DND-41 (cell line): ENCODE measurements around the gene UCK2.

ENCODE experiments used
- ATAC-seq: fragments of 200-7000 bp; cut with Tn5 transposase; 3 replicates; pipeline ENCODE4 v1.9.1; 2021; ENCODE audit warnings: low read depth; ENCODE audit not compliant: insufficient read depth
- DNase-seq: peaks from one replicate; pipeline ENCODE4 v3.0.0-alpha.2; 2020
- H2AFZ ChIP-seq: 2 replicates; pipeline ENCODE4 v1.6.0; 2012; ENCODE audit warnings: low read depth, low read length
- H3K27ac ChIP-seq: 2 replicates; pipeline ENCODE4 v1.5.1; 2012; ENCODE audit warnings: low read length, inconsistent platforms
- H3K27me3 ChIP-seq: fragments of 200-600 bp; sonication (generic); 2 replicates; pipeline ENCODE4 v1.6.0; 2012; ENCODE audit warnings: low read length, mild to moderate bottlenecking, inconsistent platforms; ENCODE audit not compliant: insufficient read depth, poor library complexity
- H3K36me3 ChIP-seq: 2 replicates; pipeline ENCODE4 v1.5.1; 2012; ENCODE audit warnings: low read length, inconsistent platforms; ENCODE audit not compliant: insufficient read depth
- H3K4me1 ChIP-seq: 2 replicates; pipeline ENCODE4 v1.5.1; 2012; ENCODE audit warnings: mild to moderate bottlenecking, low read length; ENCODE audit not compliant: insufficient read depth
- H3K4me2 ChIP-seq: 2 replicates; pipeline ENCODE4 v1.6.0; 2012; ENCODE audit warnings: mild to moderate bottlenecking, moderate library complexity, low read length, inconsistent platforms; ENCODE audit not compliant: insufficient read depth
- H3K4me3 ChIP-seq, 2 experiments: fragments of 200-600 bp in 1 of 2; shearing (Covaris generic) in 1 of 2; 2 replicates each; pipeline ENCODE4 v1.5.1; 2012 to 2016; ENCODE audit warnings: inconsistent platforms in 2 of 2, low read length in 2 of 2, mild to moderate bottlenecking in 2 of 2, low read depth in 1 of 2, moderate library complexity in 1 of 2
- H3K79me2 ChIP-seq: 2 replicates; pipeline ENCODE4 v1.6.0; 2012; ENCODE audit warnings: low read length, inconsistent platforms; ENCODE audit not compliant: insufficient read depth
- H3K9ac ChIP-seq: 2 replicates; pipeline ENCODE4 v1.6.0; 2012; ENCODE audit warnings: low read depth, mild to moderate bottlenecking, inconsistent platforms, low read length, moderate library complexity
- H3K9me3 ChIP-seq: 2 replicates; pipeline ENCODE4 v1.5.1; 2012; ENCODE audit warnings: low read length, moderate library complexity, mild to moderate bottlenecking, inconsistent platforms; ENCODE audit not compliant: insufficient read depth, severe bottlenecking
- H4K20me1 ChIP-seq: 2 replicates; pipeline ENCODE4 v1.6.0; 2012; ENCODE audit warnings: low read length; ENCODE audit not compliant: insufficient read depth
- CTCF ChIP-seq: IDR thresholded peaks from 2 replicates; pipeline ENCODE4 v1.5.1; 2012; ENCODE audit warnings: borderline replicate concordance, low read length, moderate library complexity, mild to moderate bottlenecking; ENCODE audit not compliant: poor library complexity, severe bottlenecking; ENCODE audit errors: extremely low read depth
- EZH2 ChIP-seq: IDR thresholded peaks from 3 replicates; pipeline ENCODE4 v1.6.1; 2012; ENCODE audit warnings: borderline replicate concordance, low read depth, mild to moderate bottlenecking, moderate library complexity, low read length, inconsistent platforms; ENCODE audit not compliant: severe bottlenecking

The UCK2 gene

GRCh38 chr1:165871311-165872067, 44.1 kb downstream of the UCK2 start:
- Histone ChIP-seq H3K9ac (peak overlapping the region; percentile 55), H3K27me3 (no peaks in the 10 kb centered on the region), H3K79me2 (peaks cover 95% of the 10 kb centered on the region), H3K4me3 (peak overlapping the region in 1 of 2 experiments; percentile 36; a peak in 2 of 4 replicates), H3K36me3 (peaks cover 22% of the 10 kb centered on the region), H4K20me1 (peaks cover 26% of the 10 kb centered on the region; the same call in 1 of the 2 replicates), H3K4me1 (peaks cover 98% of the 10 kb centered on the region), H3K27ac (peak overlapping the region; percentile 88), H2AFZ (no peak overlapping the region), H3K4me2 (peak overlapping the region; percentile 54), H3K9me3 (no peaks in the 10 kb centered on the region)
- peak; percentile 95 for ATAC-seq
- TF ChIP-seq CTCF (peak; percentile 83), EZH2 (no peak)
- DNase-seq = peak; percentile 99

- no peak overlapping the region for H3K9ac ChIP-seq
- peak overlapping the region; percentile 33 for H3K4me2 ChIP-seq
- peaks cover 37% of the 10 kb centered on the region for H3K36me3 ChIP-seq
- H2AFZ ChIP-seq = no peak overlapping the region
- H3K27ac ChIP-seq = peak overlapping the region; percentile 82
- no peaks in the 10 kb centered on the region for H3K27me3 ChIP-seq
- no peak for DNase-seq
- no peak for ATAC-seq
- no peaks in the 10 kb centered on the region for H3K9me3 ChIP-seq
- H3K4me3 ChIP-seq = no peak overlapping the region
- peaks cover 98% of the 10 kb centered on the region for H3K4me1 ChIP-seq
- peaks cover 45% of the 10 kb centered on the region; the same call in 1 of the 2 replicates for H4K20me1 ChIP-seq
- peaks cover 95% of the 10 kb centered on the region for H3K79me2 ChIP-seq
- no peak for TF ChIP-seq EZH2
- no peak for TF ChIP-seq CTCF
Measured at GRCh38 chr1:165873481-165873880, 46.1 kb downstream of the UCK2 start.

GRCh38 chr1:165874643-165875042, 47.2 kb downstream of the UCK2 start:
- ATAC-seq (no peak), DNase-seq (no peak)
- Histone ChIP-seq H3K36me3 (peaks cover 37% of the 10 kb centered on the region), H3K4me3 (no peak overlapping the region), H3K27me3 (no peaks in the 10 kb centered on the region), H4K20me1 (peaks cover 55% of the 10 kb centered on the region; the same call in 1 of the 2 replicates), H2AFZ (no peak overlapping the region), H3K9ac (no peak overlapping the region), H3K27ac (peak overlapping the region; percentile 82), H3K4me1 (peaks cover 98% of the 10 kb centered on the region), H3K9me3 (no peaks in the 10 kb centered on the region), H3K4me2 (peak overlapping the region; percentile 33; the same call in 1 of the 2 replicates), H3K79me2 (peaks cover 95% of the 10 kb centered on the region)
- no peak for TF ChIP-seq EZH2
- no peak for TF ChIP-seq CTCF
